ENCODE results near the gene CRAMP1. TPM values are rescaled to one million over a fixed set of nuclear protein-coding genes. Genes with fewer than 3 reads are reported as not detected.

Gene CRAMP1, protein sequence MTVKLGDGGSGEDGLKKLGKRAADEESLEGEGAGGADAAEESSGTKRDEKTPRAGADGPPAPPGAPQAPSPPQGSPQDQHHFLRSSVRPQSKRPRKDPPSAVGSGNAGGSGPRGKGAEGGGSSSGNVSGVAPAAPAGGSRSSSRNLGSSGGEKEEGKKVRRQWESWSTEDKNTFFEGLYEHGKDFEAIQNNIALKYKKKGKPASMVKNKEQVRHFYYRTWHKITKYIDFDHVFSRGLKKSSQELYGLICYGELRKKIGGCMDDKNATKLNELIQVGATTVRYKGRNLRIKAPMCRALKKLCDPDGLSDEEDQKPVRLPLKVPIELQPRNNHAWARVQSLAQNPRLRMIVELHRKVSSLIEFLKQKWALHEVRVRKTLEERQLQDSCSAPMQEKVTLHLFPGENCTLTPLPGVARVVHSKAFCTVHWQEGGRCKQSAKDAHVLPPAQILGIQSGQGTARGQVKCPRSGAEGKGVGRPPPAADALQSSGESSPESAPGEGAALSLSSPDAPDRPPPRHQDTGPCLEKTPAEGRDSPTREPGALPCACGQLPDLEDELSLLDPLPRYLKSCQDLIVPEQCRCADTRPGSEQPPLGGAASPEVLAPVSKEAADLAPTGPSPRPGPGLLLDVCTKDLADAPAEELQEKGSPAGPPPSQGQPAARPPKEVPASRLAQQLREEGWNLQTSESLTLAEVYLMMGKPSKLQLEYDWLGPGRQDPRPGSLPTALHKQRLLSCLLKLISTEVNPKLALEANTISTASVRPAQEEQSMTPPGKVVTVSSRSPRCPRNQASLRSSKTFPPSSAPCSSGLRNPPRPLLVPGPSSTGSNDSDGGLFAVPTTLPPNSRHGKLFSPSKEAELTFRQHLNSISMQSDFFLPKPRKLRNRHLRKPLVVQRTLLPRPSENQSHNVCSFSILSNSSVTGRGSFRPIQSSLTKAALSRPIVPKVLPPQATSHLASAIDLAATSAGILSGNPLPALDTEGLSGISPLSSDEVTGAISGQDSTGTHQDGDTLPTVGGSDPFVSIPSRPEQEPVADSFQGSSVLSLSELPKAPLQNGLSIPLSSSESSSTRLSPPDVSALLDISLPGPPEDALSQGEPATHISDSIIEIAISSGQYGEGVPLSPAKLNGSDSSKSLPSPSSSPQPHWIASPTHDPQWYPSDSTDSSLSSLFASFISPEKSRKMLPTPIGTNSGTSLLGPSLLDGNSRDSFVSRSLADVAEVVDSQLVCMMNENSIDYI (N-terminal part only)
- total RNA-seq: 10 to 100 TPM; 15.1 to 15.7 TPM

DNA sequence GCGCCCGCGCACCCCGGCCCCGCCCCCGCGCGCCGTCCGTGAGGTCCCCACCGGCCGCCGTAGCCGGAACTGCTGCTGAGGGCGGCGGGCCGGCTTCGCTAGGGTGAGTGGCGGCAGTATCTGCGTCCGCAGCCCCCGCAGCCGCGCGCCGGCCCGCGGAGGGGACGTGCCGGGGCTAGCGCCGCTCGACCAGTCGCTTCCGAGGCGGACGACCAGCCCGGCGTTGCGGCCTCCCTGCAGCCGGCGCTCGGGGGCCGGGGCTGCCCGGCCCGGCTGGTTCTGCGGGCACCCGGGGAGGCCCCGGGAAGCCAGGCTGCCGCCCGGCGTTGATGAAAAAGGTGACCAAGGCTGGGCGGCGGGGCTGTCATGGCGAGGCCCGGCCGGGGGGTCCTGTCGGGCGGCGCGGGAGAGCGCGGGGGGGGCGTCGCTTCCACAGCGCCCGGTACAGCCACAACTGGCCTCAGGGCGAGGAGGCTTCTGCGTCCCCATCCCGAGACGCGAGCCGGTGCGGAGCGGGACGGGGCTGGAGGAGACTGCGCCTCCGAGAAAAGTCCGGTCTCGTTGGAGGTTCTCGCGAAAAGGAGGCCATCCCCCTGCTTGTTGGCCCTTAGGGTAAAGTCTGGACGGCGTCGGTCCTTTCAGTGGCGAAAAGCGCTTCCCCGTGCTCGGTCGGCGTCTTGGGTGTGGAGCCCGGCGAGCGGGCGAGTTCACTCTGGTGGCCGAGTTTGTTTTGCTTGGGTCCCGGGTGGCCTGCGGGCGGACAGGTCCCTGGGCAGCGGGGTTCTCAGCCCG lies at the start of gene CRAMP1:
TSS of gene CRAMP1 (plus strand) at position 41 of the 792 bp plus-strand sequence. CDS start 2,280 bp downstream, outside the sequence.
- ChIA-PET POLR2A (interaction anchor here (0.6 to 1.2 kb wide), 4 partner anchors 55 to 192 kb away, joined by 3 to 4 read pairs (median 4); partner anchors contain the start of genes NME3, TMEM204 and UQCC4), CTCF (interaction anchor here (1.7 kb wide), 1 partner anchor 249 kb away, joined by 6 read pairs; no protein-coding TSS in a partner anchor)
- ATAC-seq: no peak
- Mint-ChIP-seq H3K36me3 (ENCODE audit: low read depth) (peaks cover 25% of the 10 kb centered on the region), H3K27me3 (peaks cover 10% of the 10 kb centered on the region), H3K27ac (peak within 1 kb of the TSS; percentile 99), H3K4me1 (ENCODE audit: low read depth) (peaks cover 22% of the 10 kb centered on the region), H3K9me3 (no peaks in the 10 kb centered on the region), H3K4me3 (peak within 1 kb of the TSS; percentile 87)
- intact Hi-C loops (cut with micrococcal nuclease): no loop called here
- TF ChIP-seq, protein P1, sequence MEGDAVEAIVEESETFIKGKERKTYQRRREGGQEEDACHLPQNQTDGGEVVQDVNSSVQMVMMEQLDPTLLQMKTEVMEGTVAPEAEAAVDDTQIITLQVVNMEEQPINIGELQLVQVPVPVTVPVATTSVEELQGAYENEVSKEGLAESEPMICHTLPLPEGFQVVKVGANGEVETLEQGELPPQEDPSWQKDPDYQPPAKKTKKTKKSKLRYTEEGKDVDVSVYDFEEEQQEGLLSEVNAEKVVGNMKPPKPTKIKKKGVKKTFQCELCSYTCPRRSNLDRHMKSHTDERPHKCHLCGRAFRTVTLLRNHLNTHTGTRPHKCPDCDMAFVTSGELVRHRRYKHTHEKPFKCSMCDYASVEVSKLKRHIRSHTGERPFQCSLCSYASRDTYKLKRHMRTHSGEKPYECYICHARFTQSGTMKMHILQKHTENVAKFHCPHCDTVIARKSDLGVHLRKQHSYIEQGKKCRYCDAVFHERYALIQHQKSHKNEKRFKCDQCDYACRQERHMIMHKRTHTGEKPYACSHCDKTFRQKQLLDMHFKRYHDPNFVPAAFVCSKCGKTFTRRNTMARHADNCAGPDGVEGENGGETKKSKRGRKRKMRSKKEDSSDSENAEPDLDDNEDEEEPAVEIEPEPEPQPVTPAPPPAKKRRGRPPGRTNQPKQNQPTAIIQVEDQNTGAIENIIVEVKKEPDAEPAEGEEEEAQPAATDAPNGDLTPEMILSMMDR (IDR thresholded peaks at IDR 0.05): no peak
- DNase-seq: peak; percentile 43

DNA sequence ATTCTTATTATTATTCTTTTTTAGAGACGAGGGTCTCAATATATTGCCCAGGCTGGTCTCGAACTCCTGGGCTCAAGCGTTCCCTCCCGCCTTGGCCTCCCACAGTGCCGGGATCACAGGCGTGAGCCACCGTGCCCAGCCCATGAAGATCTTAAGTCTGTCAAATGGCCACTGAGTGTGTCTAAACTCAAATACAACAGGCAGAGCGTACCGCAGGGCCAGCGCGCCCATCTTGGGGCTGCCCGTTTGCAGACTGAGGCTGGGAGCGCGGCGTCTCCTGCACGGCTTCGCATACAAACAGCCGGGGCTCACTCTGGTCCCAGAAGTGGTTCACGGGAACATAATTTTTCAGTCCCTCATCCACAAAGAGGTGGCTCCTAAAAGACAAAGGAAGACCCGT lies 48.4 kb upstream of the CRAMP1 start:
- no peak overlapping the region for H3K27ac Mint-ChIP-seq
- intact Hi-C loops (cut with micrococcal nuclease): no loop called here
- H3K36me3 Mint-ChIP-seq (ENCODE audit: low read depth): no peaks in the 10 kb centered on the region
- POLR2A ChIA-PET: no interaction called here
- TF ChIP-seq, protein P1 (IDR thresholded peaks at IDR 0.05): no peak
- H3K4me3 Mint-ChIP-seq: no peak overlapping the region
- DNase-seq (no peak), ATAC-seq (no peak)
- no peaks in the 10 kb centered on the region for H3K9me3 Mint-ChIP-seq
- H3K27me3 Mint-ChIP-seq: no peaks in the 10 kb centered on the region
- CTCF ChIA-PET: no interaction called here
- H3K4me1 Mint-ChIP-seq (ENCODE audit: low read depth): peaks cover 32% of the 10 kb centered on the region

DNA sequence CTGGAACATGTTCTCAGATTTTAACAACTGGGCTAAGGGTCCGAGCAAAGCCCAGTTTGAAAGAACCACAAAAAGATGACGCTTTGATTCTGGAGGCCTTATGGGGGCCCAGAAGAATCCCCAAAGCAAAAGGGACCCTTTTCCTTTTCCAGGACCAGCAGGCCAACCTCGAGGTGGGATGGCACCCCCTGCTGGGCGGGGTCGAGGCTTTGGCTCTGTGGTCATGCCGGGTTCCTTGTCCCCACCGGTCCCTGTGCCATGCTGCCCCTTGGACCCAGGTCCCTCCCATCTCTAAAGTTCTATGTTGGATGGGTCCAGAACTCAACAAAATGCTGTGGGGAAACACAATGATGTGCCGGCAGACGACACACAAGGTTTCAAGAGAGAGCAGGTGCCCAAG lies 47.8 kb upstream of the CRAMP1 start:
- H3K27me3 Mint-ChIP-seq: no peaks in the 10 kb centered on the region
- H3K4me3 Mint-ChIP-seq: no peak overlapping the region
- H3K9me3 Mint-ChIP-seq: no peaks in the 10 kb centered on the region
- ChIA-PET CTCF (no interaction called here), POLR2A (interaction anchor here (0.6 kb wide), 2 partner anchors 51 to 418 kb away, joined by 3 read pairs; no protein-coding TSS in a partner anchor)
- H3K27ac Mint-ChIP-seq: no peak overlapping the region
- ATAC-seq (no peak), DNase-seq (peak; percentile 42)
- peaks cover 26% of the 10 kb centered on the region for H3K4me1 Mint-ChIP-seq (ENCODE audit: low read depth)
- TF ChIP-seq, protein P1 (IDR thresholded peaks at IDR 0.05): peak; percentile 19
- intact Hi-C loops (cut with micrococcal nuclease): no loop called here
- no peaks in the 10 kb centered on the region for H3K36me3 Mint-ChIP-seq (ENCODE audit: low read depth)

DNA sequence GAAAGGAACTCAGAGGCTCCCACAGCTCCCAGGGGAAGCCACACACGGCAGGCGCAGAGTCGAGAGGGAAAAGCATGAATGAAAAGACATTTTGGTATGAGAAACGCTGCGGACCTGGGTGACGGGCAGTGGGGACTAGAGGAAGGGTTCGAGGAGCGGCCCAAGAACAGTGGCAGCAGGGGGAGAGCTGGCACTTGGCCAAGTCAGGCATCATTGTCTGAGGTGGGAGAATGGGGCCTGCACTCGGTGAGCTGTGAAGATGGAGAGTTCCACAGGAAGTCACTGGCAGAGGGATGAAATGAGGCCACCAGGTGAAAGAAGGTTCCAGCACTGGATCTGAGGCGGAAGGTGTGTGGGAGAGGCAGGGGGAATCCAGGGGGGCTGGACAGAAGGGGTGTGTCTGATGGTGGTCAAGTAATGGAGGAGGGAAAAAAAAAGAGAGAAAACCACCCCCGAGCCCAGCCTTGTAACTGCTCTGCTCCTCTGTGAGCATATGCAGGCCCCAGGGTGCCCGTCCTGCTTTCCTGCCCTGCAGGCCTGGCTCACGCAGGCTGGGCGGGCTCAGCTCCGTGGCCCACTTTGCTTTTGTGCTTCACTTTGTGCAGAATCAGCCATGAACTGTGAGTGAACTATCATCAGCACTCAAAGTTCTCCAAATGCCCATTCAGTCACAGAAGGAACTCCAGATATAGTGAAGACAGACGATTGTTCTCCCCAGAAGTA lies 46.9 kb upstream of the CRAMP1 start:
- Mint-ChIP-seq H3K4me3 (no peak overlapping the region), H3K36me3 (ENCODE audit: low read depth) (no peaks in the 10 kb centered on the region), H3K4me1 (ENCODE audit: low read depth) (peaks cover 17% of the 10 kb centered on the region), H3K27ac (no peak overlapping the region), H3K9me3 (no peaks in the 10 kb centered on the region), H3K27me3 (no peaks in the 10 kb centered on the region)
- ChIA-PET CTCF (no interaction called here), POLR2A (interaction anchor here (0.6 kb wide), 1 partner anchor 418 kb away, joined by 3 read pairs; no protein-coding TSS in a partner anchor)
- no peak for DNase-seq
- TF ChIP-seq, protein P1 (IDR thresholded peaks at IDR 0.05): no peak
- intact Hi-C loops (cut with micrococcal nuclease): no loop called here
- ATAC-seq: no peak
